Suppressor macrophage treated with lipopolysaccharide for 4 hours (primary cell): ENCODE results near the gene OR52W1.
"Not testable (repeated sequence)": the region's sequence is repeated elsewhere in the genome, so short reads cannot be mapped to it uniquely, and the experiment has no call there.

ENCODE experiments used
- DNase-seq: peaks from one replicate; pipeline ENCODE4 v3.0.0-alpha.2; 2020

The OR52W1 gene

GRCh38 chr11:6219359-6219758 is 20.3 kb downstream of the OR52W1 start:
- DNase-seq: peak; percentile 75

- no peak for DNase-seq
Observed at GRCh38 chr11:6223854-6224253, 24.8 kb downstream of the OR52W1 start.

GRCh38 chr11:6224421-6224820 is 25.4 kb downstream of the OR52W1 start:
- DNase-seq: no peak

GRCh38 chr11:6225024-6225423 is 26.0 kb downstream of the OR52W1 start:
- DNase-seq: no peak

GRCh38 chr11:6225896-6226295 is 26.9 kb downstream of the OR52W1 start:
- peak; percentile 37 for DNase-seq

GRCh38 chr11:6228520-6228919 is 29.5 kb downstream of the OR52W1 start:
- no peak for DNase-seq

- DNase-seq: no peak
Observed at GRCh38 chr11:6229911-6230310, 30.9 kb downstream of the OR52W1 start.

GRCh38 chr11:6232899-6233298 is 33.9 kb downstream of the OR52W1 start:
- peak; percentile 8 for DNase-seq

- DNase-seq: no peak
Observed at GRCh38 chr11:6233984-6234386, 35.0 kb downstream of the OR52W1 start.

GRCh38 chr11:6234387-6235107 is 35.5 kb downstream of the OR52W1 start, which contains the start of gene FHIP1B:
TSS of gene FHIP1B (minus strand) at chr11:6234636. CDS start at chr11:6224516, 10,120 bp downstream.
- DNase-seq: peak; percentile 100

- DNase-seq: peak; percentile 85
Observed at GRCh38 chr11:6237266-6237665, 38.2 kb downstream of the OR52W1 start.

- DNase-seq: no peak
Observed at GRCh38 chr11:6237761-6238302, 38.8 kb downstream of the OR52W1 start.

GRCh38 chr11:6238902-6239301 is 39.9 kb downstream of the OR52W1 start, which contains the start of gene CNGA4:
TSS of gene CNGA4 (plus strand) at chr11:6239089. CDS start at chr11:6239207, 118 bp downstream.
- no peak for DNase-seq

- DNase-seq: no peak
Observed at GRCh38 chr11:6240139-6240538, 41.1 kb downstream of the OR52W1 start.

GRCh38 chr11:6240781-6241180 is 41.8 kb downstream of the OR52W1 start:
- peak; percentile 30 for DNase-seq

- no peak for DNase-seq
Observed at GRCh38 chr11:6241316-6241715, 42.3 kb downstream of the OR52W1 start.

- no peak for DNase-seq
Observed at GRCh38 chr11:6245536-6245935, 46.5 kb downstream of the OR52W1 start.

GRCh38 chr11:6248248-6248647 is 49.2 kb downstream of the OR52W1 start:
- DNase-seq: no peak

- DNase-seq: not testable (repeated sequence)
Observed at GRCh38 chr11:6248897-6249296, 49.9 kb downstream of the OR52W1 start.
